ENCODE data around the gene THNSL1.
A peak's percentile ranks its signal among the peaks of the same experiment; 100 is the strongest.

THNSL1 gene

GRCh38 chr10:25014579-25014978, 1.8 kb upstream of the THNSL1 start:
- DNase-seq = no peak

- peak; percentile 92 for DNase-seq
Measured at GRCh38 chr10:25015828-25016375, 510 bp upstream of the THNSL1 start, which contains the start of gene ENKUR. ENKUR (minus strand) TSS chr10:25016158; CDS start chr10:25015936, 222 bp downstream.

- peak; percentile 77 for DNase-seq
Measured at GRCh38 chr10:25017154-25017590, 760 bp downstream of the THNSL1 start.

- peak; percentile 34 for DNase-seq
Measured at GRCh38 chr10:25017661-25018060, 1.2 kb downstream of the THNSL1 start.

- no peak for DNase-seq
Measured at GRCh38 chr10:25018703-25019102, 2.3 kb downstream of the THNSL1 start.

- DNase-seq = no peak
Measured at GRCh38 chr10:25023278-25023677, 6.9 kb downstream of the THNSL1 start.

- DNase-seq = peak; percentile 0
Measured at GRCh38 chr10:25024528-25024927, 8.1 kb downstream of the THNSL1 start.

GRCh38 chr10:25026463-25026862, 10.1 kb downstream of the THNSL1 start:
- no peak for DNase-seq

- DNase-seq = no peak
Measured at GRCh38 chr10:25028711-25029110, 12.3 kb downstream of the THNSL1 start.

GRCh38 chr10:25029519-25029918, 13.1 kb downstream of the THNSL1 start:
- DNase-seq = no peak

GRCh38 chr10:25036381-25036780, 20.0 kb downstream of the THNSL1 start:
- no peak for DNase-seq

- peak; percentile 10 for DNase-seq
Measured at GRCh38 chr10:25038325-25038724, 21.9 kb downstream of the THNSL1 start.

GRCh38 chr10:25039531-25039930, 23.1 kb downstream of the THNSL1 start:
- DNase-seq = no peak

GRCh38 chr10:25046641-25047040, 30.2 kb downstream of the THNSL1 start:
- DNase-seq = no peak

- no peak for DNase-seq
Measured at GRCh38 chr10:25047088-25047487, 30.7 kb downstream of the THNSL1 start.

- DNase-seq = no peak
Measured at GRCh38 chr10:25047591-25048301, 31.3 kb downstream of the THNSL1 start.

GRCh38 chr10:25048450-25048849, 32.0 kb downstream of the THNSL1 start:
- no peak for DNase-seq

GRCh38 chr10:25049966-25050365, 33.6 kb downstream of the THNSL1 start:
- DNase-seq = no peak

GRCh38 chr10:25050402-25050801, 34.0 kb downstream of the THNSL1 start:
- DNase-seq = no peak

GRCh38 chr10:25052012-25052411, 35.6 kb downstream of the THNSL1 start:
- DNase-seq = no peak

- DNase-seq = no peak
Measured at GRCh38 chr10:25056726-25057125, 40.3 kb downstream of the THNSL1 start.

- no peak for DNase-seq
Measured at GRCh38 chr10:25057886-25058285, 41.5 kb downstream of the THNSL1 start.

- peak; percentile 66 for DNase-seq
Measured at GRCh38 chr10:25059990-25060389, 43.6 kb downstream of the THNSL1 start.

- DNase-seq = no peak
Measured at GRCh38 chr10:25061125-25061524, 44.7 kb downstream of the THNSL1 start.

Data from NCI-H82 (cell line).